ENCODE results near the gene LRRC4B.

DNA sequence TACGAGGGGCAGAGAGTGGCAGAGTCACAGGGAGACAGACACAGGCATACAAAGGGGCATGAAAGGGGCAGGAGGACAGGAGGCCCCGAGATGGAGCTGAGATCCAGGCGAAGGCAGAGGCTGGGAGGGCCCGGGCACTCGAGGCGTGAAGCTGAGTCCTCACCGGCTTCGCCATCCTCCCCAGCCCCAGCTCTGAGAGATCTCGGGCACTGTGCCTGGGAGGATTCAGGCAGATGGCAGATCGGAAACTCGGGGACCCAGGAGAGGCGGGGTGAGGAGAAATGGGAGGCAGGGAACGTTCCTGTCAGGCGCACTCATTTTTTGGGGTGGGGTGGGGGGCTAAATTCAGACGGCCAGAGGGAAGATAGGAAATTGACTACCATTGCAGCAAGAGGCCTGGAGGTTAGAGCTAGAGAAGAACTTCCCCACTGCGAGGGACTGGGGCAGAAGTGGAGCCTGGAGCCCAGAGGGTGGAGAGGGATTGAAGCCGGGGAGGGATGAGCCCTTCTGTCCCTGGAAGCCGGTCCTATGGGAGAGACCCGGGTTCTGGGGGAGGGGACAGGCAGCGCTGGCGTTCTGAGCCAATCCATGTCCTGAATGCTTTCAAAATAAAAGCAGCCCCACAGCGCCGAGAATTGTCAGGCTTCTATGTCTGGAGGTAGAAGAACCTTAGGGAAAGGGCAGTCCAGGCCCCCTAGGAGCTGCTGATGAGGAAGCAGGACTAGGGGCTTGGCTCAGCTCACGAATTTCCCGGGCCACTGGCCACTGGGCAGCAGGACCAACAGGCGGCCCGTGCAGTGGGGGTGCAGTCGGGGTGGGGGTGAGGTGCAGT, 12.6 kb downstream of the LRRC4B start:
- TF ChIP-seq EZH2 (IDR thresholded peaks at IDR 0.05; ENCODE audit: low read length) (no peak), CTCF (optimal IDR thresholded peaks at IDR 0.05 in 1 of 3, IDR thresholded peaks at IDR 0.05 in 1 of 3, conservative IDR thresholded peaks at IDR 0.05 in 1 of 3; ENCODE audit: extremely low read depth in 1 of 3, insufficient read depth in 2 of 3, low read length in 3 of 3) (no peak)
